Smooth muscle cell of the umbilical artery (primary cell): ENCODE data around the gene LHX3. TPM values are rescaled to one million over a fixed set of nuclear protein-coding genes. Genes with fewer than 3 reads are reported as not detected.

ENCODE experiments used
- total RNA-seq: library from RNA; depleted of rRNA; stranded (reverse); fragments of >200 nt; gene quantifications from 2 replicates; pipeline ENCODE4 v1.2.3, GENCODE V29; 2014

LHX3 gene
- total RNA-seq = not detected in 2 replicates

DNA sequence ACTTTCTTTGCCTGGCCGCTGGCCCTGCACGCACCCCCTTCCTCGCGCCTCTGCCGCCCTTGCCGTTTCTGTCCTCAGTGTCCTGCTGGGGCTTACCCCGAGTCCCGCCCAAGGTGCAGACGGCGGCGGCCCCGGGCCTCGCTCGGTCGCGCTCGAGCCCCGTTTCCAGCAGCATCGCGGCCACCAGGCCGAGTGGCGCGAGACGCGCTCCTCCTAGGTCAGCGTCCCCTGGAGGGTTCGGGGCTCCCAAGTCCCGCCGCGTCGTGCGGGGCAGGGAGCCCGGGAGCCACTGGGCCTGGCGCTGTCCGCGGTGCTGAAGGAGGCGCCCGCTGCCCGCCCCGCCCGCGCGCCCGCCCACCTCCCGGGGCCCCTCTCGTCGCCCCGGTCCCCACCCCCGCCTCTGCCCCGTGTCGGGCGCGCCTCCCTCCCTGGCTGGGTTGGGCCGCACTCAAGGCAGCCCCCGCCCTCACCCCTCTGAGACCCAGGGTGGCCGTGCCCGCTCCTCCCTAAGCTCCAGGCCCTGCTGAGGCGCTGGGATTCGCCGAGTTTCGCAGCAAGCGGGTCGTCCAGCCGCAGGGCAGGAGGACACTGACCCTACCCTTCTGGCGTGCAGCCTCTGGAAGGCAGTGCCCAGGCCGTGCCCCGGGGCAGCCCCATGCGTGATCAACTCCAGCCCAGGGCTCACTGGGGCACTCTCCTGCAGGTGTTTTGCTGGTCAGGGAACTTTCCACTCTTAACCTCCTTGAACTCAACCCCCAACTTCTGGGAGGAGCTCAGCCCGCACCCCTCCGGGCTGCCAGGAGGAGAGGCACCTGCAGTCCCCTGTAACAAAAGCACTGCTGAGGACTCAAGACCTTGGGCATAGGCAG is at the start of gene LHX3:
LHX3 (minus strand) TSS at position 291 of the 869 bp plus-strand sequence; CDS start at position 175, 116 bp downstream.

DNA sequence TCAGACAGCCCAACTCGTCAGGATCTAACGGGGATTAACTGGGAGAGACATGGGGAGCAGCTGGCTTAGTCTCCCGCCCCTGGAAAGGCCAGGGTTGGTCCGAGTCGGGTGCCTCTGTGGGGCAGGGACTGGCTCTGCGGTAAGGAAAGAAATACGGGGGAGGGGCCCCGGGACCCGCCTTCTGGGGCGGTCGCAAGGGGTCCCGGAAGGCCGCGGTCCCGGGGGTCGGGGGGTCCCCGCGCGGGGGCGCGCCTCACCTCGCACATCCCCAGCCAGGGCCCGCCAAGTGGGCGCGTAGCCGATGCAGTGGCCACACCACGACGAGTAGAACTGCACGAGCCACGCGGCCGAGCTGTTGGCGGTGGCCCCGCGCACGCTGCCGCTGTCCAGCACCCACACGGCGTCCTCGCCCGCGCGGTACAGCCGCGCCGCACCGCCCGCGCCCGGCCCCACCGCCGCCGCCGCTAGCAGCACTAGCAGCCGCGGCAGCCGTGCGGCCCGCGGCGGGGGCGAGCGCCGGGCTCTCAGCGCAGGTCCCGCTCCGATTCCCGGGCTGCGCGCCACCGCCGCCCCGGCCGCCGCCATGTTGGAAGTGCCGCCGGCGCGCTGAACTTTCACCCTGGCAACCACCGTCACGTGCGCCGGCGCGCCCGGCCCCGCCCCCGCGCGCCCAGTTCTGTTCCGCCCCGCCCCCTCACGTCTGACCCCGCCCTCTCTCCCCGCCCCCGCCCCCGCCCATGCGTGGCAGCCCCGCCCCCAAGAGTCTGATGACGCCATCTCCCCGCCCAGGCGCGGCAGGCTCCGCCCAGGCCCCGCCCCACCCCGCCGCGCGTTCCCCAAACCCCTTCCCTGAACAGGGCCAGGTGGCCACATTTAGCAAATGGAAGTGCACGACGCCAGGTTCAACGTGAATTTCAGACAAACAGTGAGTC is 40.6 kb upstream of the LHX3 start, which contains the start of gene QSOX2:
QSOX2 (minus strand) TSS at position 594 of the 932 bp plus-strand sequence; CDS start at position 585, 9 bp downstream.

Other genes with a start within 250 kb of the LHX3 start
- 27.1 and 29.4 TPM in 2 replicates for gene UBAC1, start 243.8 kb downstream of the LHX3 start, total RNA-seq
- gene NACC2, start 109.8 kb downstream of the LHX3 start, total RNA-seq = 32.4 and 50.5 TPM in 2 replicates
- gene TMEM250, start 86.3 kb downstream of the LHX3 start, total RNA-seq = 47.8 and 52.3 TPM in 2 replicates
- 21.4 and 42.6 TPM in 2 replicates for gene QSOX2, start 40.7 kb upstream of the LHX3 start, total RNA-seq
- gene CCDC187, start 99.0 kb upstream of the LHX3 start, total RNA-seq = not detected in 2 replicates
- gene GPSM1, start 122.4 kb upstream of the LHX3 start, total RNA-seq = 38.6 and 68.0 TPM in 2 replicates
- 12.7 and 19.0 TPM in 2 replicates for gene DNLZ, start 158.6 kb upstream of the LHX3 start, total RNA-seq
- 1.8 and 5.3 TPM in 2 replicates for gene CARD9, start 168.5 kb upstream of the LHX3 start, total RNA-seq
- 7.4 and 13.1 TPM in 2 replicates for gene SNAPC4, start 195.0 kb upstream of the LHX3 start, total RNA-seq
- 30.3 and 46.5 TPM in 2 replicates for gene ENTR1, start 205.5 kb upstream of the LHX3 start, total RNA-seq
- gene PMPCA, start 205.5 kb upstream of the LHX3 start, total RNA-seq = 39.5 and 59.3 TPM in 2 replicates
- gene INPP5E, start 234.7 kb upstream of the LHX3 start, total RNA-seq = 3.9 and 10.7 TPM in 2 replicates